K562 (cell line): ENCODE data around the gene LMNTD2. TPM values are rescaled to one million over a fixed set of nuclear protein-coding genes. Genes with fewer than 3 reads are reported as not detected.

Experiments used
- ATAC-seq: fragments of 200-7000 bp; cut with Tn5 transposase; 3 replicates; pipeline ENCODE4 v1.9.1; 2020; ENCODE audit warnings: moderate library complexity
- BruUV-seq: library from RNA; stranded (reverse); fragments of 400-500 nt; replicated peaks from 2 replicates; lab custom pipeline; 2021; lab: Mats Ljungman, UMichigan
- CTCF ChIA-PET: fragments of 300-600 bp; formaldehyde crosslinking; extraction: SDS; loops from one replicate; lab custom pipeline; 2021; ENCODE audit warnings: low intra/inter-chr PET ratio; lab: Yijun Ruan, JAX
- POLR2A ChIA-PET: fragments of 300-600, 350-650 bp; sonication (Branson Sonifier 250); formaldehyde crosslinking; extraction: SDS; loops from one replicate; lab custom pipeline; 2021; ENCODE audit warnings: antibody characterized with exemption, inconsistent platforms; lab: Yijun Ruan, JAX
- DNase-seq, 4 experiments: peaks; one replicate each; pipeline versions ENCODE4 v3.0.0 to v3.0.0-alpha.2; 2011 to 2018; ENCODE audit warnings: low spot score in 3 of 4, mixed read lengths in 3 of 4; ENCODE audit errors: extremely low read depth in 1 of 4
- FAIRE-seq: peaks from 2 replicates; lab custom pipeline; 2011; peaks lifted over from hg19 to GRCh38; lab: Jason Lieb, UNC
- H2AFZ ChIP-seq: 2 replicates; pipeline ENCODE4 v1.6.0; 2011; ENCODE audit warnings: low read depth, low read length, control low read depth, inconsistent platforms
- H3K27ac ChIP-seq: fragments of 200-600 bp; 3 replicates; pipeline ENCODE4 v1.8.0; 2011; ENCODE audit warnings: low read depth, mild to moderate bottlenecking, control low read depth, inconsistent platforms, low read length, moderate library complexity, mixed read lengths; ENCODE audit errors: extremely low read depth
- H3K27me3 ChIP-seq, 2 experiments: fragments of 300-600 bp in 1 of 2; 2 replicates in 1 of 2; 3 replicates in 1 of 2; pipeline versions ENCODE4 v1.6.0 to v1.8.0; 2011; ENCODE audit warnings: inconsistent platforms in 2 of 2, low read length in 2 of 2, mild to moderate bottlenecking in 1 of 2, mixed read lengths in 1 of 2, moderate library complexity in 1 of 2; ENCODE audit not compliant: control insufficient read depth in 2 of 2, insufficient read depth in 2 of 2
- H3K36me3 ChIP-seq: fragments of 300-600 bp; 3 replicates; pipeline ENCODE4 v1.8.0; 2011; ENCODE audit warnings: mild to moderate bottlenecking, low read length, inconsistent platforms; ENCODE audit not compliant: control insufficient read depth, insufficient read depth
- H3K4me1 ChIP-seq, 2 experiments: fragments of 200-600 bp in 1 of 2; replicated peaks in 1 of 2; 2 replicates in 1 of 2; 3 replicates in 1 of 2; pipeline versions ENCODE4 v1.5.1 to v1.8.0; 2011; ENCODE audit warnings: inconsistent platforms in 2 of 2, low read length in 2 of 2, mild to moderate bottlenecking in 1 of 2, mixed read lengths in 1 of 2, moderate library complexity in 1 of 2; ENCODE audit not compliant: control insufficient read depth in 2 of 2, insufficient read depth in 2 of 2
- H3K4me2 ChIP-seq: 2 replicates; pipeline ENCODE4 v1.6.1; 2011; ENCODE audit warnings: low read length, control low read depth, inconsistent platforms, mixed read lengths; ENCODE audit not compliant: insufficient read depth
- H3K4me3 ChIP-seq: fragments of 200-600 bp; sonication (generic), shearing (Covaris generic); 2 replicates; pipeline ENCODE4 v1.5.1; 2016; ENCODE audit warnings: control low read depth, inconsistent platforms
- H3K79me2 ChIP-seq: fragments of 200-600 bp; 3 replicates; pipeline ENCODE4 v1.8.0; 2011; ENCODE audit warnings: low read length, inconsistent platforms; ENCODE audit not compliant: control insufficient read depth, insufficient read depth
- H3K9ac ChIP-seq, 2 experiments: 2 replicates each; pipeline versions ENCODE4 v1.6.0 to v1.6.1; 2011; ENCODE audit warnings: low read depth in 2 of 2, low read length in 2 of 2, control low read depth in 1 of 2, inconsistent platforms in 1 of 2, mild to moderate bottlenecking in 1 of 2, mixed read lengths in 1 of 2; ENCODE audit not compliant: insufficient read depth in 1 of 2
- H3K9me1 ChIP-seq: one replicate; pipeline ENCODE4 v1.6.0; 2011; ENCODE audit warnings: inconsistent platforms, mild to moderate bottlenecking, low read length, moderate library complexity; ENCODE audit not compliant: control insufficient read depth, insufficient read depth
- H3K9me3 ChIP-seq: replicated peaks from 2 replicates; pipeline ENCODE4 v1.5.1; 2011; ENCODE audit warnings: low read depth, low read length, inconsistent platforms; ENCODE audit not compliant: control insufficient read depth, insufficient read depth
- H4K20me1 ChIP-seq: replicated peaks from 2 replicates; pipeline ENCODE4 v1.6.1; 2011; ENCODE audit warnings: low read length, inconsistent platforms, mixed read lengths; ENCODE audit not compliant: control insufficient read depth, insufficient read depth
- CBX1 ChIP-seq: sonication (generic); IDR thresholded peaks from 2 replicates; pipeline ENCODE4 v1.6.1; 2016; ENCODE audit warnings: antibody characterized with exemption, low read depth, mild to moderate bottlenecking
- POLR2G ChIP-seq: fragments of 200-400 bp; formaldehyde crosslinking; IDR thresholded peaks from 2 replicates; pipeline ENCODE4 v1.6.1; 2017; ENCODE audit warnings: low read depth, mild to moderate bottlenecking, antibody characterized with exemption, low read length, moderate library complexity
- SIRT6 ChIP-seq: IDR thresholded peaks from one replicate; pipeline ENCODE4 v1.6.1; 2012; ENCODE audit warnings: low read depth, mild to moderate bottlenecking, control low read depth, inconsistent platforms, low read length, moderate library complexity
- ZBTB17 ChIP-seq: fragments of 450-650 bp; formaldehyde crosslinking; IDR thresholded peaks from 2 replicates; pipeline ENCODE4 v1.4.0; 2020; ENCODE audit warnings: mild to moderate bottlenecking
- ZBTB8A ChIP-seq: fragments of 450-650 bp; IDR thresholded peaks from 2 replicates; pipeline ENCODE4 v1.6.1; 2018; ENCODE audit warnings: mild to moderate bottlenecking, moderate library complexity; ENCODE audit not compliant: partially characterized antibody
- WGBS: fragments of 100-300 bp; shearing (Covaris generic); methylation state at CpG from one replicate; pipeline ENCODE4 v1.1.6; 2016; ENCODE audit warnings: low coverage, mixed read lengths; ENCODE audit not compliant: insufficient coverage; ENCODE audit errors: missing lambda C conversion rate; 5-methylcytosine and 5-hydroxymethylcytosine counted together
- in situ Hi-C: fragments of 300-500 bp; cut with MboI; formaldehyde crosslinking; loops from 4 replicates; pipeline ENCODE4 v1.15.0; 2018; ENCODE audit warnings: inconsistent platforms, mixed read lengths
- intact Hi-C: fragments of 100-400 bp; cut with micrococcal nuclease; formaldehyde crosslinking; loops from 2 replicates; pipeline ENCODE4 v1.14.2; 2022
- polyA plus RNA-seq, 8 experiments: library from polyadenylated mRNA; depleted of rRNA in 4 of 8; stranded (reverse) in 5 of 8; unstranded in 3 of 8; fragments of >200 nt; fragmentation: Nextera tagmentation in 2 of 8; fragmentation: Illumina TruSeq in 1 of 8; extraction: Ambion mirVana in 2 of 8; extraction: Trizol in 1 of 8; gene quantifications; 2 replicates each; pipeline versions ENCODE4 v1.2.1 to v1.2.3, GENCODE V29; 2011 to 2014; ENCODE audit warnings: inconsistent platforms in 1 of 8, missing spikeins in 1 of 8
- total RNA-seq, 7 experiments: library from RNA; depleted of rRNA in 6 of 7; stranded (reverse); fragments of >200 nt in 6 of 7; fragmentation: Illumina TruSeq in 2 of 7; extraction: Trizol in 2 of 7; gene quantifications; 2 replicates each; pipeline versions ENCODE4 v1.2.1 to v1.2.3, GENCODE V29; 2011 to 2021; ENCODE audit warnings: low replicate concordance in 1 of 7
- TF ChIP-seq, protein P1 (sequence below): fragments of 450-650 bp; IDR thresholded peaks from 2 replicates; pipeline ENCODE4 v1.6.1; 2016
- TF ChIP-seq, protein P2 (sequence below): IDR thresholded peaks from 2 replicates; pipeline ENCODE4 v1.6.1; 2016; ENCODE audit warnings: missing genetic modification characterization, missing compliant biosample characterization
- TF ChIP-seq, protein P3 (sequence below): fragments of 250-450 bp; sonication (Bioruptor Pico); IDR thresholded peaks from 2 replicates; pipeline ENCODE4 v1.8.0; 2021; ENCODE audit warnings: moderate library complexity, mild to moderate bottlenecking, inconsistent platforms

Gene LMNTD2
- total and polyA plus RNA-seq, 9 of the 15 experiments (the other 6 are each of a cell fraction or from before 2014, with no cell fraction given), result 0.48 to 4.2 (median 1.5) TPM; not detected in 3

DNA sequence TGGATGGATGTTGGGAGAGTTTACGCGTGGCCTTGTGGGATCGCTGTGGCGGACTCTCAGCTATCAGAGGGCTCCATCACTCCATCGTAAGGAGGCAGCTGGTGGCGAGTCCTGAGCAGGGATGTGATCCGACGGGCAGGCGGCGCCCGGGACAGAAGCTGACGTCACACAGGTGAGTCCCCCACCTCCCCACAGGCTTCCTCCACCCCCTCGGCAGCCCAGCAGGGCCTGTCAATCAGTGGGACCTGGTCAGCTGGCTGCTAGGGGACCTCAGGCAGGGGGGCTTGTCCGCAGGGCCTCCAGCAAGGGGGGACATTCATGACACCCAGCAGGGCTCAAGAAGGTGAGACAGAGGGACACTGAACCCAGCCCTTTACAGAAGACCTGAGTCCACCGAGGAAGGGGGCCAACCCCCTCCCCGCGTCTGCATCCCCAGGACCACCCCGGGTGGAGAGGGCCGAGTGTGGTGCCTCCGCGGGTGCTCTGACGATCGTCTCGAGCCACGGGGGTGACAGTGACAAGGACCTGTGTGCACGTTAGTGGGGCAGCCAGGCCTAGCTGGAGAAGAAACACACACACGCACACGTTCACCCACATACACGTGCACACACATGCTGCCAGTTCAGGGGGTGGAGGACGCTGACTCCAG is 32.2 kb downstream of the LMNTD2 start:
- TF ChIP-seq, protein P1, sequence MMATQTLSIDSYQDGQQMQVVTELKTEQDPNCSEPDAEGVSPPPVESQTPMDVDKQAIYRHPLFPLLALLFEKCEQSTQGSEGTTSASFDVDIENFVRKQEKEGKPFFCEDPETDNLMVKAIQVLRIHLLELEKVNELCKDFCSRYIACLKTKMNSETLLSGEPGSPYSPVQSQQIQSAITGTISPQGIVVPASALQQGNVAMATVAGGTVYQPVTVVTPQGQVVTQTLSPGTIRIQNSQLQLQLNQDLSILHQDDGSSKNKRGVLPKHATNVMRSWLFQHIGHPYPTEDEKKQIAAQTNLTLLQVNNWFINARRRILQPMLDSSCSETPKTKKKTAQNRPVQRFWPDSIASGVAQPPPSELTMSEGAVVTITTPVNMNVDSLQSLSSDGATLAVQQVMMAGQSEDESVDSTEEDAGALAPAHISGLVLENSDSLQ, result 0 out of 2 replicates have a peak, but pooled peaks have one; percentile 44
- TF ChIP-seq SIRT6 (no peak), CBX1 (no peak), ZBTB8A (no peak), ZBTB17 (CRISPR knock-in tag) (no peak), POLR2G (peak; percentile 43; the same call in 1 of the 2 replicates)
- TF ChIP-seq, protein P2, sequence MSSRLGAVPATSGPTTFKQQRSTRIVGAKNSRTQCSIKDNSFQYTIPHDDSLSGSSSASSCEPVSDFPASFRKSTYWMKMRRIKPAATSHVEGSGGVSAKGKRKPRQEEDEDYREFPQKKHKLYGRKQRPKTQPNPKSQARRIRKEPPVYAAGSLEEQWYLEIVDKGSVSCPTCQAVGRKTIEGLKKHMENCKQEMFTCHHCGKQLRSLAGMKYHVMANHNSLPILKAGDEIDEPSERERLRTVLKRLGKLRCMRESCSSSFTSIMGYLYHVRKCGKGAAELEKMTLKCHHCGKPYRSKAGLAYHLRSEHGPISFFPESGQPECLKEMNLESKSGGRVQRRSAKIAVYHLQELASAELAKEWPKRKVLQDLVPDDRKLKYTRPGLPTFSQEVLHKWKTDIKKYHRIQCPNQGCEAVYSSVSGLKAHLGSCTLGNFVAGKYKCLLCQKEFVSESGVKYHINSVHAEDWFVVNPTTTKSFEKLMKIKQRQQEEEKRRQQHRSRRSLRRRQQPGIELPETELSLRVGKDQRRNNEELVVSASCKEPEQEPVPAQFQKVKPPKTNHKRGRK (tag), result no peak
- TF ChIP-seq, protein P3, sequence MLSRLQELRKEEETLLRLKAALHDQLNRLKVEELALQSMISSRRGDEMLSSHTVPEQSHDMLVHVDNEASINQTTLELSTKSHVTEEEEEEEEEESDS (CRISPR knock-in tag), result no peak
- DNase-seq (no peak), FAIRE-seq (no peak), ATAC-seq (no peak)
- Histone ChIP-seq H3K4me2 (no peak overlapping the region), H3K36me3 (peaks cover 23% of the 10 kb centered on the region; the same call in 1 of the 3 replicates), H3K9me3 (0 out of 2 replicates have a peak, but pooled peaks cover 1% of the 10 kb centered on the region), H3K4me1 (peaks cover 0 to 52% of the 10 kb centered on the region in 2 experiments; a peak in 3 of 5 replicates), H3K9me1 (no peaks in the 10 kb centered on the region), H3K9ac (peak overlapping the region in 1 of 2 experiments; percentile 48; a peak in 1 of 4 replicates), H3K27ac (no peak overlapping the region), H4K20me1 (no peaks in the 10 kb centered on the region), H3K4me3 (no peak overlapping the region), H3K79me2 (0 out of 3 replicates have a peak, but pooled peaks cover under 1% of the 10 kb centered on the region), H3K27me3 (no peaks in the 10 kb centered on the region), H2AFZ (no peak overlapping the region)
- intact Hi-C loops (no loop called here), in situ Hi-C loops (no loop called here)
- POLR2A ChIA-PET, result no interaction called here
- BruUV-seq, result no TSS peak
- 91% methylated on average over 27 of the region's 30 CpGs for WGBS
- CTCF ChIA-PET, result no interaction called here
